Measurements from ENCODE around the gene CLEC12A. TPM values are rescaled to one million over a fixed set of nuclear protein-coding genes. Genes with fewer than 3 reads are reported as not detected.
"Not testable (repeated sequence)": the region's sequence is repeated elsewhere in the genome, so short reads cannot be mapped to it uniquely, and the experiment has no call there.

Gene CLEC12A
- 1.7 and 1.9 TPM in 2 replicates for total RNA-seq

DNA sequence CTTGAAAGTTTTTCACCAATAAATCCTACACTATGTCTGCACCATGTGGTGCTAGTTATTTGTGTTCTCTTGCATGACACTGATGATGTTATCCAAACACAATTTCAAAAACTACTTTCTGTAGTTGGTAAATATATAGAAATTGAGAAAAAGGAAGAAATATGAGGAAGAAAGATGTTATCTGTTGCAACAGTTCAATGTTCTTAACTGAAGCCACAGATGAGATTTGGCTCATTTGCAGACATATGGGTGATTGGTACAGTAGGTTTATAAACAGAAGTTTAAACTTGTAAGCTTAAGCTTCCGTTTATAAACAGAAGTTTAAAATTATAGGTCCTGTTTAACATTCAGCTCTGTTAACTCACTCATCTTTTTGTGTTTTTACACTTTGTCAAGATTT lies at the start of gene CLEC12A:
TSS of gene CLEC12A (plus strand) at position 229 of the 400 bp plus-strand sequence. CDS start 188 bp downstream, outside the sequence.
- intact Hi-C loops (cut with micrococcal nuclease), result no loop called here

DNA sequence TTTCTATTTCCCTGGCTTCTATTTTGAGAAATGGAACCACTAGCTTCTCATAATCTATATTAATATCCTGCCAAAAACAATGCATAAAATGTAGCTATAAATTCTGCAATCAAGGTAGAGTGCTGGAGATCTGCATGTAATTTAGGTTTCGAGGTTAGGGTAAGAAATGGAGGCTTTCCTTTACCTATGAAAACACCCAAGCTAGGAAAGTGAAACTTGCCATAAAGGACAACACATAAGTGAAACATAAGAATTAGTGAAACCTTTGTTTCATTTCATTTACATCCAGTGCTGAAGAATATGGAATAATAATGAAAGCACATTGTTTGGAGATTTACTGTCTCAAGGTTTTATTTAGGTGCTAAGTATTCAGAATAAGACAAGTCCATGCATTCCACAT lies 48.8 kb upstream of the CLEC12A start:
- intact Hi-C loops (cut with micrococcal nuclease), result loop anchor here (1.0 to 10.0 kb wide), 3 partner anchors 16 to 288 kb away; no protein-coding TSS in a partner anchor

DNA sequence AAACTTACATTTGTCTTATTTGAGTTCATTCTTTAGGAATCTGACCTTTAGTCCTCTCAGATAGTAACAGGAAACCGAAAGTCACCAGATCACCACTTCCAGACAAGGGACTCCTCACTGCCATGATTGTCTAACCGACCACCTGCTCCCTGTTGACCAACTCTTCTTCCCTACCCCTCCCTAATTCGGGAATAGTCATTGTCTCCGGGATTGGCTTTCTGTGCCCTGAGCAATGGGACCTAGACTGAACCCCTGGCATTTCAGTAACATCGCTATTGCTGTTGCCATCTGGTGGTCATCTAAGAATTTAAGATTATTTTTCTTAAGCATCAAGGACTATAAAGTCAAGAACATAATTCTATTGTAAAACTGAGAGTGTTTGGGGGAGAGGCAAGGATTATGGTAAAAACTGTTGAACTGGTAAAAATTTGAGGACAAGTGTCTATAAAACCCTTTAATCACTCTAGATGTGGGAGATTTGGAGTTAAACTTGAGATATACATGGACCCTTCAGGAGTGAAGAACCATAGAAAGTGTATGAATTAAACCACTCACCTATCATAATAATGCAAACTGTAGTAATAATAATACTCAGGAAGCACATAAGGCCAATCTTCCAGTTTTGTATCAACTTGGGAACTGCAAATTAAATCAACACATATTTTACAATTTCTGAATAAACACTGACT lies 45.4 kb upstream of the CLEC12A start:
- intact Hi-C loops (cut with micrococcal nuclease), result loop anchor here (1.0 to 10.0 kb wide), 7 partner anchors 57 to 291 kb away; partner anchors contain the start of gene CLEC2B

DNA sequence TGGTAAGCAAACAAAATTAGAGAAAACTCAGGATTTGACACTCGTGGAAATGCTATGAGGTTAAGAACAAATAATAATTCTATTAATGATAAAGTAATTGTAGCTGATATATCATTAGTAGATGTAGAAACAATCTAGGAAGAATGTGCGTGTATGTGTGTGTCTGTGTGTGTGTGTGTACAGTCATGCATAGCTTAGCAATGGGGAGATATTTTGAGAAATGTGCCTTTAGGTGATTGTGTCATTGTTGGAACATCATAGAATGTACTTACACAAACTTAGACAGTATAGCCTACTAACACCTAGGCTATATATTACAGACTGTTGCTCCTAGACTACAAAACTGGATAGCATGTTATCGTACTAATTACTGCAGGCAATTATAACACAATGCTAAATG lies 44.3 kb upstream of the CLEC12A start:
- intact Hi-C loops (cut with micrococcal nuclease), result loop anchor here (1.0 to 10.0 kb wide), 4 partner anchors 58 to 292 kb away; partner anchors contain the start of gene CLEC2B

DNA sequence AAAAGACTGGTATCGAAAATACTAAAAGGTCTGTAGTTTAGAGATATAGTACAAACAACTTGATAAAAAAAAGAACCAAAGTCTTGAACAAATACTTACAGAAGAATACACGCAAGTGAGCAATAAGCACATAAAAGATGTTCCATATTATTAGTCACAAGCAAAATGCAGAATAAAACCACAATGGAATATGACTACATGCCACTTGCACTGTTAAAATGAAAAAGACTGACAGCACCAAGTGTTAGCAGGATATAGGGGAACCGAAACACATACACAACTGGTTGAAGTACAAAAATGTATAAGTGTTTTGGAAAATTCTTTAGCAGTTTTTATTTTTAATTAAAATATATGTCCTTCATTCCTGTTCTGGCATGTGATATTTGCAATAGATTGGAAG lies 42.6 kb upstream of the CLEC12A start:
- intact Hi-C loops (cut with micrococcal nuclease), result loop anchor here (10.0 kb wide), 1 partner anchor 294 kb away; no protein-coding TSS in a partner anchor

DNA sequence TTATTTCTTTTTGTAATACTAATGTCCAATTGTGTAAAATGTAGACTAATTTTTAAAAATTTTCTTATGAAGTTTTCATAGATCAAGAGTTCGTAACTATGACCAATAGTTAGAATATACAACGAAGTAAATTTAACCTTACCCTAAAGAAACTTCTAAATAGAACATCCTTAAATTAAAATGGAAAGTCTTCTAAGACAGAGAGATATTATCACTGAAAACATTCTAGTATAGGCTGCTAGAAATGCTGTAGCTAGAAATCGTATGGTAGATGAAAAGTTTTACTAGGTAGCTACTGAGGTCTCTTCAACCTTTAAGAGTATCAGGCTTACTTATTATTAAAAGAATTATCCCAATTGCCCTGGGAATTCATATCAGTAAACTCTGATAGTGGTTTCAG lies 40.0 kb upstream of the CLEC12A start:
- intact Hi-C loops (cut with micrococcal nuclease), result no loop called here

DNA sequence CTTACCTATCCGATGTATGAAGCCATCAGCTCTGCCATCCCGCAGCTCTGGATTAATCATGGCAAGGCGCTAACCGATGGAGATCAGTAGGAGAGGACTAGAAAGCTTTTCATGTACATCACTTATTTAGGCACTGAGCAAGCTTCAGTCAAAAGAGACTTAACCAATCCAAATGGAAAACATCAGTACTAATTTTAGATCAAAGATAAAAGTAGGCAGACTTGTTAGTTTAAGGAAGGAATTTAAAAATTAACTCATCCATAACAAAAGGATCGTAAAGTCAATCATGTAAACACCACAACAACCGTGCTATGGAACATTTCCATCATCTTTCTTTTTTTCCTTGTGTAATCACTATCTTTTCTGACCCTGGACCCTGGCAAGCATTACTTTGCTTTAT lies 38.9 kb upstream of the CLEC12A start, which contains the start of gene CLEC2A:
TSS of gene CLEC2A (minus strand) at position 101 of the 400 bp plus-strand sequence. CDS start at position 60, 41 bp downstream.
- intact Hi-C loops (cut with micrococcal nuclease), result no loop called here

DNA sequence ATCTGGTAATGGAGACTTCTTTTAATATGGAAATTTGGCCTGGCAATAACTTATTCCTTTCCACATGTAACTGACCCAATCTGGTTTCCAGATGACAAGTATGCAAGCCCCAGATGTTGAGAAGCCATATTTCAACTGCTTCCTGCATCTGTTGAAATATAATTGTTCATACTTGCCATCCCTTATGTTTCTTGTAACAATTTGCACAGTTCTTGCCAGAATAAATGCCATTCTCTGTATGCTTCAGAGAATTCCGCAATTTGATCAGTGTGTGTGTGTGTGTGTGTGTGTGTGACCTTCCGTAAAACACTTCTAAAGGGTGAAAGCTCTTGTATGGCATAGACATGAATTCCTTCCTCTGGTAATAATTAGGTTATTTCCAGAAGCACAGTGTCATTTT lies 37.3 kb upstream of the CLEC12A start:
- intact Hi-C loops (cut with micrococcal nuclease), result no loop called here

DNA sequence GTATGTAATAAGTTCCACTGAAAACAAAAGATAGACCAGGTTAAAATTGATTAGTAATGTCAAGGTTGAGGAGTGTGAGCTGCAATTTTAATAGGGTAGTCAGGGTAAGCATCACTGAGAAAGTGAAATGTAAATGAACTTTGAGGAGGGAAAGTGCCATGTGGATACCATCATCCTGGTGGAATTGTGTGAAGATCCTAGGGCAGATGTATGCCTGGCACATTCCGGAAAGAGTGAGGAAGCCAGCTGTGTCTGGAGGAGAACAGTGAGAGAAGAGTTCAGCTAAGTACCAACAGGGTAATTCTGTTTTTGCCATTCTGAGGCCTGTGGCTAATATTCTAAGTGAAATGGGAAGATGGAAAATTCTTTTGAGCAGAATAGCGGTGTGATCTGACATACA lies 36.2 kb upstream of the CLEC12A start:
- intact Hi-C loops (cut with micrococcal nuclease), result no loop called here

DNA sequence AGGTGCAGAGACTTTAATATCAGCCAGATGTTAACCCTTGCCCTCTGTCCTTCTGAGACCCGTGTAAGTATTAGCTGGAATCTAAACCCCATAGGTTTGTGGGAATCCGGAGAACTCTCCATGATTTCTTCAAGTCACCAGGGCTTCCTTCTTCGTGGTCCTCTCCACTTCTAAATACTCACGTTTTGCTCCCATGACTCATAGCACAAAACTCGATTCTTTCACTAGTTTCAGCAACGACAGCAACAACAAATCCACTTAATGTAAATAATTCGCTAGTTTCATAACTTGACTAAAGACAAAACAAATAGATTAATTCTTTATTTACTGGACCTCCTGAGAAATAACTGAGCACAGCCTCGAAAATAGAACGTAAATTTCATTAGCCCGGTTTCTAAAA lies 34.6 kb upstream of the CLEC12A start:
- intact Hi-C loops (cut with micrococcal nuclease), result no loop called here

DNA sequence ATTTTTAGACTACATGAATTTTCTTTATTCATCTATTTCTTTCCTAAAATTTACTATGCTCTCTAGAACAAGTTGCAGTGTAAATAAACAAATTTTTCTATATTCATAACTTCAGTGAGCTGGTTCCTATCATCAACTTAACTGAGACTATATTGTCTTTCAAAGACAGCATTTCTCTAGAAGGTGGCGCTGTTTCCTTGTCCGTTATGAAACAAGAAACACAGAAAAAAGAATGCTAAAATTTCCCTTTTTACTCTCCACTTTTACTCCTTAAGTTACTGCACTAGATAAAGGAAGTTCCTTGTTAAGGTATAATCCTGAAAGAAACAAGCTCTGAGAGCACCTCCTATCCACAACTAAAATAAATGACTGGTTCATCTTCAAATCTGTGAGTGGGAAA lies 30.8 kb upstream of the CLEC12A start:
- intact Hi-C loops (cut with micrococcal nuclease), result loop anchor here (1.0 to 10.0 kb wide), 7 partner anchors 69 to 674 kb away; partner anchors contain the start of gene MAGOHB

DNA sequence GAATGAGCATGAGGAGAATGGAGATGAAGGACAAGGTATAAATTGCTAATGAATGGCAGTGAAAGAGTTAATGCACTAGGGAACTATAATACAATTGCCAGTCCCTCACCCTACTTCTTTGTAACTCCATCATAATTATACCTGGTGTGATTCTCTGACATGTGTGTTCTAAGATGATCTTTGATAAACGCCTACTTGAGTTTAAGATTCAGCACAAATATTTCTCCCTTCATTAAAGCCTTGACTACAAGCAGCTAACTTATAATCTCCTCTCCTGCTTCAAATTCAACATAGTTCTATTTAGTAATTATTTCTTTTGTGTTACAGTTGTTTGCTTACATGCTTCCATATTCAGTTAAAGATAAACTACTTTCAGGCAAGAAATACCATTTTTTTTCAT lies 29.4 kb upstream of the CLEC12A start:
- intact Hi-C loops (cut with micrococcal nuclease), result loop anchor here (10.0 kb wide), 2 partner anchors 297 to 673 kb away; partner anchors contain the start of gene MAGOHB

DNA sequence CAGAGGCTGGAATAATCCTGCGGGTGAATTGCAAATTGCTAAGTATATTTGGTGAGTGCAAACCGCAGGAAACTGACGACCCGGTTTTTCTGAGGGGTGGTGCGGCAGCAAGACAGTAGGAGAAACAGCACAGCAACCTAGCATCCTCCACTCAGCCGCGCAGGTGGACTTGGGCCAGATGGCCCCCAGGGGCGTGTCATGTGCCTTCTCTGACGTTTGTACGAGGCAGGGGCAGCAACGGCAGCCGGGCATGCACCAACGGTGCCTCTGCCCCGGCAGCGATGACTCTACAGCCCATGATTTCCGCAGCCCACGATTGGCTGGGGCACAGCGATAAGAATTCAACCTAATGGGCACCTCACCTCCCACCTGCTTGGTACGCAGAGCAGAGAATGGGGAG lies 28.0 kb upstream of the CLEC12A start:
- intact Hi-C loops (cut with micrococcal nuclease), result loop anchor here (10.0 kb wide), 2 partner anchors 298 to 672 kb away; partner anchors contain the start of gene MAGOHB

DNA sequence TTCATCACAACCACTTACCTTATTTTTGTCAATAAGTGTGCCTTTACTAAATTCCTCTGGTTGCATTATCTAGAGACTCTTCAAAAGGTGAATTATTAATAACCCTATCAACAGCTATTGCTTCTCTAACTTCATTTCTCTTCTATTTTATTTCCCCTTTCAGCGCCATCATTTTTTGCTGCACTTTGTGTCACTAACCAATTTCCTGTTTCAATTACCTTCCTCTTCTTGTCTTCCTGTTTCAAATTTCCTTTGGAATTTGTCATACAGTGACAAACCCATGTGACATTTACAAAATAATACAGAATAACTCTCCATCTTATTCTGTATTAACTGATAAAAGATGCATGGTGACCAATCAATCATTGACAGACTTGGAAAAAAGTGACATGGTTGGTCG lies 26.8 kb upstream of the CLEC12A start:
- intact Hi-C loops (cut with micrococcal nuclease), result loop anchor here (10.0 kb wide), 2 partner anchors 300 to 670 kb away; partner anchors contain the start of gene MAGOHB

DNA sequence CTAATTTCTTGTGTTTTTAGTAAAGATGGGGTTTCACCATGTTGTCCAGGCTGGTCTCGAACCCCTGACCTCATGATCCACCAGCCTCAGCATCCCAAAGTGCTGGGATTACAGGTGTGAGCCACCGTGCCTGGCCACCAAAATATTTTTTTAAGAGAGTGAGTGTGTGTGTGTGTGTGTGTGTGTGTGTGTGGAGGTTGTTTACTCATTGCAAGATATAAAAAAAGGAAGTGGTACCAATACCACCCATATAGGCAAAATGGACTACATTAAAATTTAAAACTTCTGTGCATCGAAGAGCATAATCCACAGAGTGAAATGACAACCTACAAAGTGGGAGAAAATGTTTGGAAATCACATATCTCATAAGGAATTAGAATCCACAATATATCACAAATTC lies 23.5 kb upstream of the CLEC12A start:
- intact Hi-C loops (cut with micrococcal nuclease), result loop anchor here (1.0 to 10.0 kb wide), 6 partner anchors 10 to 667 kb away; partner anchors contain the start of genes CLEC2B and MAGOHB

DNA sequence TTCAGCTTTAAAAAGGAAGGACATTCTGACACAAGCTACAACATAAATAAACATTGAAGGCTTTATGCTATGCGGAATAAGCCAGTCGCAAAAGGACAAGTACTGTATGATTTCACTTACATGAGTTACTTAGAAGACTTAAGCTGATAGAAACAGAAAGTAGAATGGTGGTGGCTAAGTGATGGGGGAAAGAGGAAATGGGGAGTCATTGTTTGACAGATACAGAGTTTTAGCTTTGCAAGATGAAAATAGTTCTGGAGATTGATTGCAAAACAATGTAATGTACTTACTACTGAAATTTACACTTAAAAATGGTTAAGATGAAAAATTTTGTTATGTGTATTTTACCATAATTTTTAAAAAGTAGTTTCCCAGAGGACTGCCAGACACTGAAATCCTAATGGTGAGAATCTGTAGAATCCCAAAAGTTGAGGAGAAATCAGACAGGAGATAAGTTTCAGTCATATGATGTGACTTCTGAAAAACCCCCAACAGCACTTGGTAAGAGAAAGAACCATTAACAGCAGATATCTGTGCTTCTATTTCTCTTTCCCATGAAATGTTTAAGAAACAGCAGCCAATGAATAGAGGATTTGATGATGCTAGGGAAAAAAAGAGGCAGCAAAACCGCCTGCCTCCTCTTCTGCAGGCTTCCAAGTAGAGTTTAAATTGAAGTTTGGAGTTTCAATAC lies 22.5 kb upstream of the CLEC12A start:
- intact Hi-C loops (cut with micrococcal nuclease), result loop anchor here (1.0 to 10.0 kb wide), 6 partner anchors 9 to 666 kb away; partner anchors contain the start of genes CLEC2B and MAGOHB

DNA sequence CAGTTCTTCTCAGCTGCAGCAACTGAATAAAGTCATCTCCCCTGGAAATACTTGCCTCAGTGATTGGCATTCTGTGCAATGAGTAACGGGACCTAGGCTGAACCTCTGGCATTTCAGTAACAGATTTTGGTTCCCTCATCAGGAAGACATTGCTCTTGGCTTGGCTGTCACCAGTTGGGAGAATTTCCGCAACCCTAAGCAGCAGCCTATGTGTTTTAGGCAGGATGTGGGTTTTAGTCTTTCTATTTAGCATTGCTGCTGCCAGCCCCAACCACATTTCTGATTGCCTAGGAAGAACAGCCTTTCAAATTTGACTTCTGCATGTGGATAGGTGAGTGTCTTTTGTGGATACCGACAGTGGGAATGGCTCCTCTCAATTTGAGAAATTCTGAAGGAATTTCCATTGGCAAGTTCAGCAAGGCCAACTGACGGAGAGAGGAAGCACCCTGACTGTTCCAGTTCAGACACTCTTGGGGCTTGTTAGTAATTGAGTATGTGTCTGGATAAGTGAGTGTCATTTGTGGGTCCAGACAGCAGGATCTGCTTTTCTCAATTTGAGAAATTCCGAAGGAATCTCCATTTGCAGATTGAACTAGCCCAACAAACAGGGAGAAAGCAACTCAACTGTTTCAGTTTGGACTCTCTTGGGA lies 20.1 kb upstream of the CLEC12A start:
- intact Hi-C loops (cut with micrococcal nuclease), result loop anchor here (1.0 kb wide), 1 partner anchor 262 kb away; no protein-coding TSS in a partner anchor

DNA sequence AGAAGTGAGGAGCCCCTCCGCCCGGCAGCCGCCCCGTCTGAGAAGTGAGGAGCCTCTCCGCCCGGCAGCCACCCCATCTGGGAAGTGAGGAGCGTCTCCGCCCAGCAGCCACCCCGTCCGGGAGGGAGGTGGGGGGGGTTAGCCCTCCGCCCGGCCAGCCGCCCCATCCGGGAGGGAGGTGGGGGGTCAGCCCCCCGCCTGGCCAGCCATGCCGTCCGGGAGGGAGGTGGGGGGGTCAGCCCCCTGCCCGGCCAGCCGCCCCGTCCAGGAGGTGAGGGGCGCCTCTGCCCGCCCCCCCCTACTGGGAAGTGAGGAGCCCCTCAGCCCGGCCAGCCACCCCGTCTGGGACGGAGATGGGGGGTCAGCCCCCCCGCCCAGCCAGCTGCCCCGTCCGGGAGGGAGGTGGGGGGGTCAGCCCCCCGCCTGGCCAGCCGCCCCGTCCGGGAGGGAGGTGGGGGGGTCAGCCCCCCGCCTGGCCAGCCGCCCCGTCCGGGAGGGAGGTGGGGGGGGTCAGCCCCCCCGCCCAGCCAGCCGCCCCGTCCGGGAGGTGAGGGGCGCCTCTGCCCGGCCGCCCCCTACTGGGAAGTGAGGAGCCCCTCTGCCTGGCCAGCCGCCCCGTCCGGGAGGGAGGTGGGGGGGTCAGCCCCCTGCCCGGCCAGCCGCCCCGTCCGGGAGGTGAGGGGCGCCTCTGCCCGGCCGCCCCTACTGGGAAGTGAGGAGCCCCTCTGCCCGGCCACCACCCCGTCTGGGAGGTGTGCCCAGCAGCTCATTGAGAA lies 18.1 kb upstream of the CLEC12A start:
- intact Hi-C loops (cut with micrococcal nuclease), result not testable (repeated sequence)

DNA sequence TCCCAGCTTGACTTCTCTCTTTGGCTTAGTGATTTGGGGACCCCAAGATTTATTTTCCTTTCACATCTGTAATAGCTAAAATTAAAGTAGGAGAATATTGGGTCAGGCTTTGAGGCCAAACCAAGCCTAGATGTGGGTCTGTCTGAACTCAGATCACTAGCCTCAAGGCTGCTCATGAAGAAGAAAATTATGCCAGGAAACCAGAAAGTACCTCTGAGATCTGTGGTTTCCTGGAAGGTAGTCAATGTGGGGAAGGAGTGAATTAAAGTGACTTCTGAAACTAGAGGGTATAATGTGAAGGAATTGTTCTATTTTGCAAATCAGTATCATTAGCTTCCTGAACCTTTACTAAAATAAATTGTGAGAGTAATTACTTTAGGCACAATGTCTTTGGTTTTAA lies 13.4 kb upstream of the CLEC12A start:
- intact Hi-C loops (cut with micrococcal nuclease), result loop anchor here (1.0 kb wide), 1 partner anchor 10 kb away; no protein-coding TSS in a partner anchor

DNA sequence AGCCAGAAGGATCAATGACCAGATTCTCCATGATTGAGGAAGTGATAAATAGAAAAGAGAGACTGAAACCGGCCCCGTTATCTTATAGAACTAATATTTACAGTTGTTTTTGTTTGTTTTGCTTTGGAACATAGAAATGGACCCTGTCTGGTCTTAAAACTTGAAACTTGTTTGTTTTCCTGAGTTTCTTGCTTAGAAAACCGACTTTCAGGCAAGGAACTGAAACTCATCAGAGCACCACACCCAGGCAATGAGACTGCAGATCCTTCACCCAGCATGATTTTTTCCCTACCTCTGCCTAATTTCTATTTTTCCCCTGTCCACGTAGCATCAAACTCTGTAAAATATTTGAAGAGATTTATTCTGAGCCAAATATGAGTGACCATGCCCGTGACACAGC lies 10.6 kb upstream of the CLEC12A start:
- intact Hi-C loops (cut with micrococcal nuclease), result no loop called here

Data from T-helper 1 cell treated with Interleukin-12 subunit alpha and Interleukin-12 subunit beta and Interleukin-4 antibody, amounts not matched to agents 30 ng/mL and 1 ng/mL, for 36 hours (primary cell).